ENCODE results near the gene DNAJB12. TPM values are rescaled to one million over a fixed set of nuclear protein-coding genes. Genes with fewer than 3 reads are reported as not detected.
A peak's percentile ranks its signal among the peaks of the same experiment; 100 is the strongest.
"Not testable (repeated sequence)": the region's sequence is repeated elsewhere in the genome, so short reads cannot be mapped to it uniquely, and the experiment has no call there.

The DNAJB12 gene
- total RNA-seq, 8 experiments from 2014 or later: 10.5 to 28.9 (median 20.3) TPM

DNA sequence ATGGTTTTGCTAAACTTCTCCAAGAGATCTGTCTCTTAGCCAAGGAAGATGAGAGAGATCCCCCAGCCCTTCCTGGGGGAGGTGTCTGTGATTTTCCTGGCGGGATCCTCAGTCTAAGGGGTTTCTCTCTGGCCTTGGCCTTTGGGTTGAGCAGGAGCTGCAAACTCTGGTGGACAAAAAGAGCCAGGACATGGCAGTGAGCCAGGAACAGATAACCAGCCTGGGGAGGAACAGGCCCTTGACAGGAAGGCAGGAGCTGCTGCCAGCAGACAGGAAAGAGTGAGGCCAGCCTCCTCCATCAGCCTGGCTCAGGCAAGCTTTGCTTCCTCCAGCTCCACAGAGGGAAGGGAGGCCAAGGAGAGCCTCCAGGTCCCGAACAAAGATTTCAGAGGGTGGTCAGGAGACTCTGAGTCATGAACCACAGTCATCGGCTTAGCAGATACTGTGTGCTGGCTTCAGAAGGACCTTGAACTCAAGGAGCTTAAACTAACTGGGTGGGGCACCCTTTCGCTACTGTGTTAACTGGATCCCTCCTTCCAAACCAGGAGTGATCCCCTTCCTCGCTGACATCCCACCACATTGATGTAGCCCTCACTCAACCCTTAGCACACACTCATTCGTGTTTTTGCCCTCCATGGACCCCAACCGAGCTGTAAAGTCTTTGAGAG is 46.3 kb downstream of the DNAJB12 start:
- Histone ChIP-seq H3K4me1 (replicated peaks in 1 of 2) (peaks cover 5 to 11% of the 10 kb centered on the region in 2 donors), H3K4me3 (no peak overlapping the region), H3K27ac (peak overlapping the region in 1 of 2 donors; percentile 25)
- 42 to 90% (median 70%) methylated on average over 1 to 6 of the region's 7 CpGs; no CpG with 5 or more reads in 1 of the 10 experiments for WGBS, 10 experiments
- ATAC-seq (replicated peaks in 6 of 8): peak in 7 of 8 experiments; percentile 61 to 84 (median 67)
- in situ Hi-C loops (cut with MboI; ENCODE audit: low pct_unique_long_range_greater_than_20kb in 2 of 9, low sequenced_read_pairs in 9 of 9, unreplicated experiment in 9 of 9): no loop called here

GRCh38 chr10:72307711-72308110 is 47.0 kb downstream of the DNAJB12 start:
- 60 to 100% (median 98%) methylated on average over 1 to 6 of the region's 7 CpGs; no CpG with 5 or more reads in 2 of the 10 experiments for WGBS, 10 experiments
- not testable (repeated sequence) for H3K4me3 ChIP-seq

GRCh38 chr10:72306215-72306760 is 48.4 kb downstream of the DNAJB12 start:
- H3K27ac ChIP-seq: no peak overlapping the region
- no peak overlapping the region for H3K4me3 ChIP-seq
- ATAC-seq (replicated peaks in 6 of 8): no peak
- in situ Hi-C loops (cut with MboI; ENCODE audit: low pct_unique_long_range_greater_than_20kb in 2 of 9, low sequenced_read_pairs in 9 of 9, unreplicated experiment in 9 of 9): no loop called here
- H3K4me1 ChIP-seq (replicated peaks in 1 of 2): peaks cover 5 to 11% of the 10 kb centered on the region in 2 donors
- 56 to 100% (median 91%) methylated on average over 1 to 3 of the region's 5 CpGs; no CpG with 5 or more reads in 2 of the 10 experiments for WGBS, 10 experiments

More at GRCh38 chr10:72307711-72308110, 47.0 kb downstream of the DNAJB12 start:
- peaks cover 5 to 11% of the 10 kb centered on the region in 2 donors for H3K4me1 ChIP-seq (replicated peaks in 1 of 2)
- in situ Hi-C loops (cut with MboI; ENCODE audit: low pct_unique_long_range_greater_than_20kb in 2 of 9, low sequenced_read_pairs in 9 of 9, unreplicated experiment in 9 of 9); H3K27ac ChIP-seq; ATAC-seq (replicated peaks in 6 of 8): not testable (repeated sequence)

DNA sequence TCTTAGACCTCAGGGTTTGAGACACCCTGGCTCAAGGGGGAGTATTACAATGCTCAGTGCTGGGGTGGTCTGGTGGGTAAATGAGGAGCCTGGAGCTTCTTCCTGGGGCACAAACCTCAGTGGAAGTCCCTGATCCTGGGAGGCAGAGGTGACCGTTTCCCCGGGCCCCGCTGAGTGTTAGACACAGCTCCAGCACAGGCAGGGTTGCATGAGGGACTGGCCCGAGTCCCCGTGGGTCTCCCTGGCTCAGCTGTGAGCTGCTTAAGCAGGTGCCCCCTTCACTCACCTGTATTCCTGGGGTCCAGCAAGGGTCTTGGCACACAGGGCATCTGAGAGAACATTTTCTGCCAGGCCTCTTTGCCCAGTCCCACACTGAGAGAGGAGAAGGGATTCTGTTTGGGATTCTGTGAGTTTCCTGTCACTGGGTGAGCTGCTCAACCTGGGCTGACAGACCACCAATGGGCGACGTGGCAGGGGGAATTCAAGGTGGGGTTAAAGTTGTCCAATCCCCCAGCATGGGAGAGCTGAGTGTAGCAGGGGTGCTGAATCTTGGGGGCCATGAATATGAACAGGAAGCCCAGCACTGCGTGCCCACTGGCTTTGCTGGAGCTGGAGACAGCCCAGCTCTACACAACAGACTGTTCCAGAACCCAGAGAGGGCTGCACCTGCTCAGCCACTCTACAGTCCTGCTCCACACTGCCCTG is 51.1 kb downstream of the DNAJB12 start:
- Histone ChIP-seq H3K4me3 (no peak overlapping the region), H3K4me1 (replicated peaks in 1 of 2) (peaks cover 4 to 11% of the 10 kb centered on the region in 2 donors), H3K27ac (no peak overlapping the region)
- WGBS, 10 experiments: 33 to 100% (median 87%) methylated on average over 1 to 4 of the region's 8 CpGs; no CpG with 5 or more reads in 4 of the 10 experiments
- ATAC-seq (replicated peaks in 6 of 8): peak in 3 of 8 experiments; percentile 11 to 31 (median 17)
- in situ Hi-C loops (cut with MboI; ENCODE audit: low pct_unique_long_range_greater_than_20kb in 2 of 9, low sequenced_read_pairs in 9 of 9, unreplicated experiment in 9 of 9): no loop called here

- in situ Hi-C loops (cut with MboI; ENCODE audit: low pct_unique_long_range_greater_than_20kb in 2 of 9, low sequenced_read_pairs in 9 of 9, unreplicated experiment in 9 of 9): no loop called here
- no peak for ATAC-seq (replicated peaks in 6 of 8)
- Histone ChIP-seq H3K4me1 (replicated peaks in 1 of 2) (peaks cover 23 to 30% of the 10 kb centered on the region in 2 donors), H3K27ac (peak overlapping the region; percentile 74 to 82), H3K4me3 (no peak overlapping the region)
- WGBS, 10 experiments: 71 to 100% (median 95%) methylated on average over 1 to 4 of the region's 16 CpGs; no CpG with 5 or more reads in 4 of the 10 experiments
These were observed 55.9 kb downstream of the DNAJB12 start for GRCh38 chr10:72298592-72299519.

- H3K27ac ChIP-seq: peak overlapping the region; percentile 82 to 83
- in situ Hi-C loops (cut with MboI; ENCODE audit: low pct_unique_long_range_greater_than_20kb in 2 of 9, low sequenced_read_pairs in 9 of 9, unreplicated experiment in 9 of 9): no loop called here
- peak; percentile 91 to 98 (median 96) for ATAC-seq (replicated peaks in 6 of 8)
- peak overlapping the region; percentile 20 to 51 (median 32) for H3K4me3 ChIP-seq
- WGBS, 10 experiments: 0 to 100% (median 43%) methylated on average over 1 to 13 of the region's 55 CpGs; no CpG with 5 or more reads in 2 of the 10 experiments
- H3K4me1 ChIP-seq (replicated peaks in 1 of 2): peaks cover 23 to 30% of the 10 kb centered on the region in 2 donors
These were observed 56.7 kb downstream of the DNAJB12 start for GRCh38 chr10:72297805-72298591.

GRCh38 chr10:72297281-72297804 is 57.4 kb downstream of the DNAJB12 start:
- 8 to 74% (median 11%) methylated on average over 1 to 22 of the region's 30 CpGs; no CpG with 5 or more reads in 3 of the 10 experiments for WGBS, 10 experiments
- H3K27ac ChIP-seq: peak overlapping the region; percentile 82 to 83
- in situ Hi-C loops (cut with MboI; ENCODE audit: low pct_unique_long_range_greater_than_20kb in 2 of 9, low sequenced_read_pairs in 9 of 9, unreplicated experiment in 9 of 9): no loop called here
- peak overlapping the region; percentile 20 to 51 (median 32) for H3K4me3 ChIP-seq
- H3K4me1 ChIP-seq (replicated peaks in 1 of 2): peaks cover 23 to 30% of the 10 kb centered on the region in 2 donors
- ATAC-seq (replicated peaks in 6 of 8): peak in 2 of 8 experiments; percentile 2 to 11

DNA sequence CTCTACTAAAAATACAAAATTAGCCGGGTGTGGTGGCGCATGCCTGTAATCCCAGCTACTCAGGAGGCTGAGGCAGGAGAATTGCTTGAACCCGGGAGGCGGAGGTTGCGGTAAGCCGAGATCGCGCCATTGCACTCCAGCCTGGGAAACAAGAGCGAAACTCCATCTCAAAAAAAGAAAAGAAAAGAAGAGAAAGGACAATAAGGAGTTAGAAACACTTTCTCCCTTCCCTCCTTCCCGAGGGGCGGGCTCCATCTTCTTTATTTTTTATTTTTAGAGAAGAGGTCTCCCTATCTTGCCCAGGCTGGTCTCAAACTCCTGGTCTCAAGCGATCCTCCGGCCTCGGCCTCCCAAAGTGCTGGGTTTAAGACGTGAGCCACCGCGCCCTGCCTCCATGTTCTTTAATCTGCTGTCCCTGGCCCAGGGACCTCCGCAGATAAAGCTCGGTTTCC is 57.9 kb downstream of the DNAJB12 start:
- peaks cover 23 to 30% of the 10 kb centered on the region in 2 donors for H3K4me1 ChIP-seq (replicated peaks in 1 of 2)
- H3K4me3 ChIP-seq; in situ Hi-C loops (cut with MboI; ENCODE audit: low pct_unique_long_range_greater_than_20kb in 2 of 9, low sequenced_read_pairs in 9 of 9, unreplicated experiment in 9 of 9); ATAC-seq (replicated peaks in 6 of 8): not testable (repeated sequence)
- WGBS, 10 experiments: 29 to 100% (median 92%) methylated on average over 1 to 9 of the region's 19 CpGs; no CpG with 5 or more reads in 3 of the 10 experiments
- H3K27ac ChIP-seq: peak overlapping the region; percentile 70 to 82

- peak overlapping the region; percentile 45 to 63 for H3K27ac ChIP-seq
- no peak overlapping the region for H3K4me3 ChIP-seq
- ATAC-seq (replicated peaks in 6 of 8): no peak
- in situ Hi-C loops (cut with MboI; ENCODE audit: low pct_unique_long_range_greater_than_20kb in 2 of 9, low sequenced_read_pairs in 9 of 9, unreplicated experiment in 9 of 9): no loop called here
- H3K4me1 ChIP-seq (replicated peaks in 1 of 2): peaks cover 23 to 30% of the 10 kb centered on the region in 2 donors
- WGBS, 10 experiments: 0 to 80% (median 17%) methylated on average over 1 to 2 of the region's 8 CpGs; no CpG with 5 or more reads in 7 of the 10 experiments
These were observed 59.3 kb downstream of the DNAJB12 start for GRCh38 chr10:72295330-72295910.

DNA sequence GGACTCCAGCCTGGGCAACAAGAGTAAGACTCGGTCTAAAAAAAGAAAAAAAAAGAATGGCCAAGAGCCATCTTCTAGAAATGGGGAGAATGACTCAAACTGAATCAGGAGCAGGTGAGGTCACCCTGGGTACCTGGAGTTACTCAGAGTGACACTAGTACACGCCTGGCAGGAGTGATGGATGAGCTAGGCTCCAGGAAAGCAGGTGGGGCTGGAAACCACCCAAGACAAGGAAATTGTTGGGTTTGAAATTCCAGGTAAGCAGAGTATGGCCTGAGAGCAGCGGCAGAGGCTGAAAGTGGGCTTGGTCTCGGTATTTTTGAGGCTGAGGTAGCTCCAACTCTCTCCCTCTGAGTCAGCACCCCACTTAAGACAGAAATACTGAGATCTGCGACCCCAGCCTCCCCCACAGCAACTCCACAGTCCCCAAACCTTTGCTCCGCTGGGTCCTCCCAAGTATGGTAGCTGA is 62.5 kb downstream of the DNAJB12 start:
- in situ Hi-C loops (cut with MboI; ENCODE audit: low pct_unique_long_range_greater_than_20kb in 2 of 9, low sequenced_read_pairs in 9 of 9, unreplicated experiment in 9 of 9): no loop called here
- Histone ChIP-seq H3K4me3 (no peak overlapping the region), H3K4me1 (replicated peaks in 1 of 2) (peaks cover 12 to 16% of the 10 kb centered on the region in 2 donors), H3K27ac (no peak overlapping the region)
- ATAC-seq (replicated peaks in 6 of 8): peak in 3 of 8 experiments; percentile 42 to 54 (median 49)
- WGBS, 10 experiments: 57 to 100% (median 83%) methylated on average over 1 to 3 of the region's 6 CpGs; no CpG with 5 or more reads in 3 of the 10 experiments

DNA sequence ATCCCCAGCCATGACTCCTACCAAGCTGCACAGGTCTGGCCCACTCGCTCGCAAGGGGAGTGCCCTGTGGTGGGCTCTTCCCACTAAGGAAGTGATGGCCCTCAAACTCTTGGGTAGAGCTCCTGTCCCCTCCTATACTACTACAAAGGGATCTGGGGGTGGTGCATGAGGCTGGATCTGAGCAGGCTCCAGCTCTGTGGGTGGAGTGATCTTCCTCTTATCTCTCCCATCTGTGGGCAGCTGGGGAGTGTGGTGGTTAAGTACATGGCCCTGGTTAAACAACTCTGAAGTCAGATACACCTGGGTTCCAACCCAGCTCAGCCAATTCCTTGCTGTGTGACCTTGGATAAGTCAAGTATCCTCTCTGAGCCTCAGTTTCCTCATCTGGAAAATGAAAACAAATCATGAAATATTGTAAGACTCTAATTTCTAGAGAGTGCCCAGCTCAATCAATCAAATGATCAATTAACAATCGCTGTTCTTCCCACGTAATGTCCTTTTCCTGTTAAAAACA is 63.6 kb downstream of the DNAJB12 start:
- peaks cover 4% of the 10 kb centered on the region in 2 donors for H3K4me1 ChIP-seq (replicated peaks in 1 of 2)
- ATAC-seq (replicated peaks in 6 of 8): peak in 1 of 8 experiments; percentile 45
- no peak overlapping the region for H3K27ac ChIP-seq
- no peak overlapping the region for H3K4me3 ChIP-seq
- in situ Hi-C loops (cut with MboI; ENCODE audit: low pct_unique_long_range_greater_than_20kb in 2 of 9, low sequenced_read_pairs in 9 of 9, unreplicated experiment in 9 of 9): no loop called here
- WGBS, 10 experiments: 92 to 100% (median 94%) methylated on average over 2 of the region's 4 CpGs; no CpG with 5 or more reads in 4 of the 10 experiments
